Fibroblast of the conjunctiva (primary cell): ENCODE measurements around the gene HAO1.
"Not testable (repeated sequence)": the region's sequence is repeated elsewhere in the genome, so short reads cannot be mapped to it uniquely, and the experiment has no call there.

Experiments
- DNase-seq: peaks from one replicate; pipeline ENCODE4 v3.0.0-alpha.2; 2010; ENCODE audit warnings: low read depth

HAO1 gene

GRCh38 chr20:7855545-7855944, 84.7 kb downstream of the HAO1 start:
- no peak for DNase-seq

GRCh38 chr20:7853493-7853892, 86.8 kb downstream of the HAO1 start:
- no peak for DNase-seq

DNA sequence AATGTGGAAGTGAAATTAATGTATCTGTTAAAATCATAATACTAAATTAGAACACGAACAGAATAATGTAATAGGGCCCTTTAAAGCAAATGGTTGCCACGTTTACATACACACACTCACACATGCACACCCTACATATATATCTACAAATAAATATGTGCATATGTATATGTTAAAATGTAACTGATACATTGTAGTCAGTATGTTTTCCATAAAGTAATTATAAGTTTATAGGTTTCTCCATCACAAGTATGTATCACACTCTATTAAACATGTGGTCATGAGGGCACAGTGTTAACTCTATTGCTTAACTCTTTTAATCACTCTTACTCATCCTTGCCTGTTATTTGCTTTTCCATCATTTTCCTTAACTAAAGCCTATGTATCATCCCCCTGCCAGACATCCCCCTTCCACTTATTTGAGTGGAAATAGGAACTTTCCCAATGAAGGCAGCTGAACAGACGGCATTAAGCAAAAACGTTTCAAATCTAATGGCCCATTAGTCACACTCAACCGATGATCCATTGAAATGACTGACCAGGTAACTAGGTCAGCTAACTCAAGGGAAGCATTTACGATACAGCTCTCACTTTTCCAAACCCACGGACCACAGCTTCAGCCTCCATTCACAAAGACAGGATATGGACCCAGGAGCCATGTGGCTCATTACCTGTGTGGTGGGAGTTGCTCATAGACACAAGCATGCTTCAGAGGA, 89.3 kb downstream of the HAO1 start:
- DNase-seq: no peak

DNA sequence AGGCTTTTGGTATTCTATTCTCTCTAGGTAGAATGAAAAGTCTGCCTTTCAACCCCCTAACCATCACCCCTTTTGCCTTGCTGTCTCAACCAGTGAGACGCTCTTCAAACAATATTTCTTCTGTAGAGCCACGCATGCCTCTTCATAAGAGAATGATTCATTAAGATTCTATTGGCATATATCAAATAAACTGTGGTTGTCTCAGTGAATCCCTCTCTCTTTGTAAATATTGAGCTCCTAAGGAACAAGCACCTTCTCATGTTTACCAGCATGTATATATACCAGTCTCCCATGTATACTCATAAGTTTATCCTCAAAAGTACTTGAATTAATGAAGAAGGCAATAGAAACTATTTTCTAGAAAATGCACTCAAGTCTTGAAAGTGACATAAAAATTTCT, 90.6 kb downstream of the HAO1 start:
- DNase-seq: no peak

GRCh38 chr20:7848351-7848750, 91.9 kb downstream of the HAO1 start:
- no peak for DNase-seq

DNA sequence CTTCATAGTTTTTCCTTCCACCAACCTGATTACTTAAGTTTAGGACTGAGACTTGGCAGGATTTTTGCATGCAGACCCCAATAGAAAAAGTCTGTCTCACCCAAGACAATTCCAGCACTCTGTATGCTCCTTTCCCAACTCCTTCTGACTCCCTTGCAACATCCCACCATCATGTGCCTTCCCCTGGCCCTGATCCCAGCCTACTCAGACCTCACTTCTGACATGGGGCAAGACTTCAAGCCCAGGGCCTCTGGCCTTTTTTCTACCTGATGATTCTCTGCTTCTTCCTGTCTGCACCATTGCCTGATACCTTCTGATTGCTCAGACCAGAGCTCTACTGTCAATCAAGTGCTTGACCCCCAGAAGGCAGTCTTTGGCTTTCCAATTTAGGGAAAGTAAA, 96.6 kb downstream of the HAO1 start:
- peak; percentile 16 for DNase-seq

DNA sequence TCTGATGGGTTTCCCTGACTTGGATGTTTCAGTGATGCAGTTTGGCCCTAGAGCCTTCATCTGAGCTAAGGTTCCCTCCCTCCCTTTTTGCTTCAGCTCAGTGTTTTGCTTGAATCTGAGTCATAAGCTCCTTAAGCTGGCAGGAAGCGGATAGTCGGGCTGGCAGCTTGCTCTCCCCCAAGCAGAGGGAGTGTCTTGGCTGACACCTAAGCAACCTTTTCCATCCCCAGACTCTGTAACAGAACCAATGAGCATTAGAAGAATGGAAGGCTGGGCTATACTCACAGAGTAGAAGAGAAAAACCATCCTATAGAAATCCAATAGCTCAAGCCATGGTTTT, 98.3 kb downstream of the HAO1 start:
- peak; percentile 86 for DNase-seq

DNA sequence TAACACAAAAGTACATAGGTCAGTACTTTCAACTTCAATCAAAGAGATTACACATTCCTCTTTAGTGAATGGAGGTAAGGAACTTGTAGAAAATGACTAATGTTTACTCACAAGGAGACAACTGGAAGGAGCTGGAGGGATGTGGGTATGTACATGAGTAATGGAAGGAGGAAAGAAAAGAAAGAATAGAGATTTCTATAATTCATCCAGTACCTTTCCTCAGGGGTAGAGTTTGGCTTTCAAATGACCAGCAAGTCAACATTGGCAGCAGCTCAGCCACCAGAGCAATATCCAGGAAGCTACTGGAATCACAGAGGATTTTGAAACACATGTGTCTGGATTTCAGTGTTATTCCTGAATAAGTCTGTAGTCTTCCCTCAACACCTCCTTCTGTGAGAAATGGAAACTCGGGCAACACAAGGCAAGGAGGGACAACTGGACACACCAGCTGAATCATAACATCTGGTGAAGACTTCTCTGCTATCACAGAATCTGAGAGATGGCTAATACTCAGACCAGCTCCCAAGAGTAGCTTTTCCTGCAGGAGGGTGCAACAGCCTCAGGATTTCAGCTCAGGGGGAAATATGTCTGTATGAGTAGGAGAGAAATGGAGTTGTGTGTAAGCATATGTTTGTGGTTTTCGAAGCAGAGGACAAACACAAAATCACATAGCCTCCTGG, 98.8 kb downstream of the HAO1 start:
- DNase-seq: no peak

DNA sequence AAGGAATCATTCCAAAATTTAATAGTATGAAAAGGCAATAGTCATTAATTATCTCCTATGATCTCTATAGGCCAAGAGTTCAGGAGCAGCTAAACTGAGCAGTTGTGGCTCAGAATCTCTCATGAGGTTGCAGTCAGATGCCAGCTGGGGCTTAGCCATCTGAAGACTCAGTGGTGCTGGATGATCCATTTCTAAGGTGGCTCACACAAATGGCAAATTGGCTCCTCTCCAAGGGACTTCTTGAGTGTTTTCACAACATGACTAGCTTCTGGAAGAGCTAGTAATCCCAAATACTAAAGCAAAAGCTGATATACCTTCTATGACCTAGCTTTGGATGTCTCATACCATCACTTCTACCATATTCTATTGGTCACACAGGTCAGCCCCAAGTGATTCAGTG, 104.2 kb downstream of the HAO1 start:
- DNase-seq: no peak

GRCh38 chr20:7834441-7834840, 105.8 kb downstream of the HAO1 start:
- DNase-seq: not testable (repeated sequence)
